ENCODE results near the gene PNLIP.

PNLIP gene

GRCh38 chr10:116612107-116612769, 66.5 kb downstream of the PNLIP start:
- in situ Hi-C loops (cut with MboI; ENCODE audit: low sequenced_read_pairs), result no loop called here

- in situ Hi-C loops (cut with MboI; ENCODE audit: low sequenced_read_pairs), result no loop called here
Observed at GRCh38 chr10:116613471-116613870, 67.7 kb downstream of the PNLIP start.

GRCh38 chr10:116614796-116615195, 69.1 kb downstream of the PNLIP start:
- in situ Hi-C loops (cut with MboI; ENCODE audit: low sequenced_read_pairs), result no loop called here

- in situ Hi-C loops (cut with MboI; ENCODE audit: low sequenced_read_pairs), result no loop called here
Observed at GRCh38 chr10:116615199-116615776, 69.6 kb downstream of the PNLIP start.

All from hTERT RPE-1 (cell line).